Neural progenitor cell (in vitro differentiated cells): ENCODE data around the gene TSTD1. TPM values are rescaled to one million over a fixed set of nuclear protein-coding genes. Genes with fewer than 3 reads are reported as not detected.

Experiments used
- DNase-seq: peaks from one replicate; pipeline ENCODE4 v3.0.0-alpha.2; 2016; ENCODE audit warnings: low spot score
- H2AFZ ChIP-seq: fragments of 200-600 bp; sonication (generic); replicated peaks from 2 replicates; pipeline ENCODE4 v1.6.1; 2016; ENCODE audit warnings: antibody characterized with exemption
- H3F3A ChIP-seq: fragments of 200-600 bp; sonication (generic); 2 replicates; pipeline ENCODE4 v1.6.1; 2016; ENCODE audit warnings: antibody characterized with exemption, low read depth
- H3K27ac ChIP-seq: fragments of 200-600 bp; sonication (generic); 2 replicates; pipeline ENCODE4 v1.5.1; 2016; ENCODE audit warnings: mild to moderate bottlenecking
- H3K27me3 ChIP-seq: fragments of 200-600 bp; sonication (generic); 2 replicates; pipeline ENCODE4 v1.6.1; 2016; ENCODE audit warnings: mild to moderate bottlenecking, moderate library complexity
- H3K36me3 ChIP-seq: fragments of 200-600 bp; sonication (generic); 2 replicates; pipeline ENCODE4 v1.5.1; 2016
- H3K4me1 ChIP-seq: fragments of 200-600 bp; sonication (generic); 2 replicates; pipeline ENCODE4 v1.6.1; 2016; ENCODE audit warnings: mixed run types
- H3K4me2 ChIP-seq: fragments of 200-600 bp; sonication (generic); 2 replicates; pipeline ENCODE4 v1.6.1; 2016
- H3K4me3 ChIP-seq: fragments of 200-600 bp; sonication (generic); 2 replicates; pipeline ENCODE4 v1.5.1; 2016
- H3K79me2 ChIP-seq: fragments of 200-600 bp; sonication (generic); 2 replicates; pipeline ENCODE4 v1.6.1; 2016; ENCODE audit warnings: low read depth
- H3K9ac ChIP-seq: fragments of 200-600 bp; sonication (generic); 2 replicates; pipeline ENCODE4 v1.6.1; 2016
- H3K9me3 ChIP-seq: fragments of 200-600 bp; sonication (generic); 2 replicates; pipeline ENCODE4 v1.5.1; 2016; ENCODE audit warnings: low read depth
- H4K20me1 ChIP-seq: fragments of 200-600 bp; sonication (generic); 2 replicates; pipeline ENCODE4 v1.6.1; 2016; ENCODE audit warnings: low read depth
- H3K27ac Mint-ChIP-seq: 3 replicates; pipeline ENCODE4 v1.8.0; 2021; ENCODE audit warnings: mixed read lengths
- H3K27me3 Mint-ChIP-seq: 2 replicates; pipeline ENCODE4 v1.8.0; 2022; ENCODE audit warnings: low read depth, mild to moderate bottlenecking, inconsistent platforms, moderate library complexity, mixed read lengths; ENCODE audit not compliant: insufficient read depth
- H3K36me3 Mint-ChIP-seq: 3 replicates; pipeline ENCODE4 v1.8.0; 2021; ENCODE audit warnings: mixed read lengths
- H3K4me1 Mint-ChIP-seq: 3 replicates; pipeline ENCODE4 v1.8.0; 2021; ENCODE audit warnings: mixed read lengths
- H3K4me3 Mint-ChIP-seq: 3 replicates; pipeline ENCODE4 v1.8.0; 2021; ENCODE audit warnings: mild to moderate bottlenecking, moderate library complexity, mixed read lengths
- H3K9me3 Mint-ChIP-seq: 3 replicates; pipeline ENCODE4 v1.8.0; 2020; ENCODE audit warnings: mixed read lengths
- EZH2 ChIP-seq: fragments of 200-600 bp; sonication (generic); IDR thresholded peaks from 2 replicates; pipeline ENCODE4 v1.6.1; 2017; ENCODE audit warnings: antibody characterized with exemption, mild to moderate bottlenecking, moderate library complexity
- EZH2phosphoT487 ChIP-seq: fragments of 200-600 bp; sonication (generic); IDR thresholded peaks from 2 replicates; pipeline ENCODE4 v1.6.1; 2017; ENCODE audit warnings: antibody characterized with exemption
- total RNA-seq: library from RNA; depleted of rRNA; stranded (reverse); fragments of >200 nt; gene quantifications from 2 replicates; pipeline ENCODE4 v1.2.3, GENCODE V29; 2015; ENCODE audit warnings: low replicate concordance
- TF ChIP-seq, protein P1 (sequence below): fragments of 200-600 bp; sonication (generic); IDR thresholded peaks from 2 replicates; pipeline ENCODE4 v1.5.1; 2017; ENCODE audit warnings: antibody characterized with exemption, mild to moderate bottlenecking

The TSTD1 gene
- total RNA-seq, 1 donor from 2014 or later = 29.9 TPM

DNA sequence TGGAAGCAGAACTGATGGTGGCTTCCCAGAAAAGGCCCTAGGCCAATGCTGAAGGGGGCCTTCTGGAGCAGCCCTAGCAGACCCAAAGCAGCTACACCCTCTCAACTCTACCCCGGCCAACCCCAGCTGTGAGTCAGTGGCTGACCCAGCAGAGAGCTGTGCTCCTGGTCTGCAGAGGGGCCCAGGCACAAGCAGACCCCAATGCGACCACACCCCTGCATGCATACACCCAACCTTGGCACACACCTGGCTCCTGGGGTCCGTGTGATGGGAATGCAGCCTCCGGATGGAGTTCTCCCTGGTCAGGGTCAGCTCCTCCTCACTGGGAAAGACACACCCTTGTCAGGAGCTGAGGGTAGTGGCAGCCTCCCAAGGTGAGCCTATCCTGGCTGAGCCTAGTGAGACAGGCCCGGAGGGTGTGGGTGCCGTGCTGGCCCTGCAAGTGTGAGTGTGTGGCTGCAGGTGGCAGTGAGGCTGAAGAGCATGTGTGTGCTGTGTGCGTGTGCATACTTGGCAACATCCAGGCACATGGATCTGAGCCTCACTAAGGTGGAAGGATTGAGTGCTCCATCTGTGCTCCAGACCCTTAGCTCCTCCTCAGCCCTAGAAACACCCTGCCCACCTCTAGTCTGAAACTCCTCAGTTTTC is 34.8 kb upstream of the TSTD1 start:
- Mint-ChIP-seq H3K9me3 (no peaks in the 10 kb centered on the region), H3K36me3 (no peaks in the 10 kb centered on the region), H3K4me1 (peaks cover 15% of the 10 kb centered on the region), H3K27ac (peak overlapping the region; percentile 23), H3K4me3 (peak overlapping the region; percentile 36), H3K27me3 (peaks cover 2% of the 10 kb centered on the region)
- Histone ChIP-seq H4K20me1 (no peaks in the 10 kb centered on the region), H3K9me3 (no peaks in the 10 kb centered on the region), H3K4me2 (no peak overlapping the region), H3K36me3 (no peaks in the 10 kb centered on the region), H3K27ac (no peak overlapping the region), H3K4me1 (no peaks in the 10 kb centered on the region), H3K27me3 (no peaks in the 10 kb centered on the region), H2AFZ (no peak overlapping the region), H3F3A (no peaks in the 10 kb centered on the region), H3K79me2 (no peaks in the 10 kb centered on the region), H3K9ac (no peak overlapping the region), H3K4me3 (no peak overlapping the region)
- TF ChIP-seq EZH2 (no peak), EZH2phosphoT487 (no peak)
- TF ChIP-seq, protein P1, sequence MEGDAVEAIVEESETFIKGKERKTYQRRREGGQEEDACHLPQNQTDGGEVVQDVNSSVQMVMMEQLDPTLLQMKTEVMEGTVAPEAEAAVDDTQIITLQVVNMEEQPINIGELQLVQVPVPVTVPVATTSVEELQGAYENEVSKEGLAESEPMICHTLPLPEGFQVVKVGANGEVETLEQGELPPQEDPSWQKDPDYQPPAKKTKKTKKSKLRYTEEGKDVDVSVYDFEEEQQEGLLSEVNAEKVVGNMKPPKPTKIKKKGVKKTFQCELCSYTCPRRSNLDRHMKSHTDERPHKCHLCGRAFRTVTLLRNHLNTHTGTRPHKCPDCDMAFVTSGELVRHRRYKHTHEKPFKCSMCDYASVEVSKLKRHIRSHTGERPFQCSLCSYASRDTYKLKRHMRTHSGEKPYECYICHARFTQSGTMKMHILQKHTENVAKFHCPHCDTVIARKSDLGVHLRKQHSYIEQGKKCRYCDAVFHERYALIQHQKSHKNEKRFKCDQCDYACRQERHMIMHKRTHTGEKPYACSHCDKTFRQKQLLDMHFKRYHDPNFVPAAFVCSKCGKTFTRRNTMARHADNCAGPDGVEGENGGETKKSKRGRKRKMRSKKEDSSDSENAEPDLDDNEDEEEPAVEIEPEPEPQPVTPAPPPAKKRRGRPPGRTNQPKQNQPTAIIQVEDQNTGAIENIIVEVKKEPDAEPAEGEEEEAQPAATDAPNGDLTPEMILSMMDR = no peak
- DNase-seq = no peak

- Histone ChIP-seq H4K20me1 (no peaks in the 10 kb centered on the region), H3K9me3 (no peaks in the 10 kb centered on the region), H3F3A (no peaks in the 10 kb centered on the region), H3K27ac (no peak overlapping the region), H3K4me1 (no peaks in the 10 kb centered on the region), H3K4me2 (no peak overlapping the region), H3K27me3 (no peaks in the 10 kb centered on the region), H3K9ac (no peak overlapping the region), H3K79me2 (no peaks in the 10 kb centered on the region), H3K4me3 (no peak overlapping the region), H3K36me3 (no peaks in the 10 kb centered on the region), H2AFZ (no peak overlapping the region)
- Mint-ChIP-seq H3K27ac (peak overlapping the region; percentile 97), H3K27me3 (peaks cover 2% of the 10 kb centered on the region), H3K9me3 (no peaks in the 10 kb centered on the region), H3K36me3 (no peaks in the 10 kb centered on the region), H3K4me1 (peaks cover 15% of the 10 kb centered on the region), H3K4me3 (peak overlapping the region; percentile 36)
- no peak for DNase-seq
- TF ChIP-seq, protein P1 = no peak
- no peak for TF ChIP-seq EZH2phosphoT487
Observed at GRCh38 chr1:161072751-161073449, 34.1 kb upstream of the TSTD1 start.

GRCh38 chr1:161071886-161072371 is 33.2 kb upstream of the TSTD1 start:
- no peak overlapping the region for H3K9ac ChIP-seq
- DNase-seq = peak; percentile 80
- H3K36me3 Mint-ChIP-seq = no peaks in the 10 kb centered on the region
- H3K27me3 ChIP-seq = no peaks in the 10 kb centered on the region
- no peak overlapping the region for H3K27ac ChIP-seq
- H3K27me3 Mint-ChIP-seq = peaks cover 2% of the 10 kb centered on the region
- H3K4me1 ChIP-seq = no peaks in the 10 kb centered on the region
- no peaks in the 10 kb centered on the region for H3K79me2 ChIP-seq
- H3K27ac Mint-ChIP-seq = peak overlapping the region; percentile 97
- peaks cover 15% of the 10 kb centered on the region for H3K4me1 Mint-ChIP-seq
- no peaks in the 10 kb centered on the region for H3K9me3 ChIP-seq
- peak overlapping the region; percentile 23 for H3K4me3 Mint-ChIP-seq
- H3F3A ChIP-seq = no peaks in the 10 kb centered on the region
- TF ChIP-seq, protein P1 = peak; percentile 71
- no peak for TF ChIP-seq EZH2phosphoT487
- H3K9me3 Mint-ChIP-seq = no peaks in the 10 kb centered on the region
- H3K4me2 ChIP-seq = no peak overlapping the region
- H4K20me1 ChIP-seq = no peaks in the 10 kb centered on the region
- H2AFZ ChIP-seq = no peak overlapping the region
- H3K4me3 ChIP-seq = no peak overlapping the region
- no peaks in the 10 kb centered on the region for H3K36me3 ChIP-seq
